Stimulated activated CD4-positive, alpha-beta T cell treated with anti-CD3 and anti-CD28 coated beads, TNF-alpha, amount 100 ng/mL, for 48 hours (primary cell): ENCODE data around the gene MAGEF1.
A peak's percentile ranks its signal among the peaks of the same experiment; 100 is the strongest.

Source experiments
- DNase-seq, 3 donors: peaks; one replicate each; pipeline ENCODE4 v3.0.0-alpha.2; 2020; ENCODE audit warnings: low read depth in 3 of 3

Gene MAGEF1

DNA sequence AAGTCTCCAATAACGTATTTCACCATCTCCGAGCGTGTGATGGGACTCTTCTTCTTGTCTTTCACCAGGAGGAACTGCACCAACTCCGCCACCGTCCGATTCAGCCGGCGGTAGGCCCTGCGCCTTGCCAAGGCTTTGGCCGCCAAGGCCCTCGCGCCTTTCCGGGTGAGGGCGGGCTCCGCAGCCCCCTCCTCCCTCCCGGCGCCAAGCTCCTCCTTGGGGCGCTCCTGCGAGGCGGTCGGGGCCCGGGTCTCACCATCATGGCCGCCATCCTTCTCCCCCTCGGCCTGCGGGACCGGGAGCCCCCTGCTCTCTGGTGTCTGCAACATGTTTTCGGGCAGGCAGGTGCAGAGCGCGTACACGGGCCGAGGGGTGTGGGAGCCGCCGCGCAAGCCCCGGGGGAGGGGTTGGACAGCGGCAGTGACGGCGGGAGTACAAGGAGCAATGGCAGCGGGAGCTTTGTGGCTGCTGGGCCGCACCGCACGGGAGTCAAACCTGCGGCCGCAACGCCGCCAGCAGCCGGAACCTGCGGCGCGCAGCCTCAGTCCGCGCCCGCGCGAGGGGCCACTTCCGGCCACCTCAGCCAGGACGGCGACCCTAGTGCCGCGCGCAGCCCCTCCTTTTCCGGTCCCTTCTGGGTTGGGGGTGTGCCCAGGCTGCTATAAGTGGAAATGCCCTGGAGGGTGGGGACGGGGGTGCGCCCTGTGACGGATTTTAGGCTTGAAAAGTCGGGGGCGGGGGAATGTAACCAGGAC lies at the start of gene MAGEF1:
Gene MAGEF1 (minus strand): TSS at position 572 of the 755 bp plus-strand sequence. CDS start 243 bp downstream, at position 329.
- DNase-seq = peak; percentile 41 to 61 (median 55)

- DNase-seq = no peak
Observed at GRCh38 chr3:184761075-184761841, 49.4 kb upstream of the MAGEF1 start.

GRCh38 chr3:184760337-184761074 lies 48.6 kb upstream of the MAGEF1 start:
- DNase-seq = no peak

DNA sequence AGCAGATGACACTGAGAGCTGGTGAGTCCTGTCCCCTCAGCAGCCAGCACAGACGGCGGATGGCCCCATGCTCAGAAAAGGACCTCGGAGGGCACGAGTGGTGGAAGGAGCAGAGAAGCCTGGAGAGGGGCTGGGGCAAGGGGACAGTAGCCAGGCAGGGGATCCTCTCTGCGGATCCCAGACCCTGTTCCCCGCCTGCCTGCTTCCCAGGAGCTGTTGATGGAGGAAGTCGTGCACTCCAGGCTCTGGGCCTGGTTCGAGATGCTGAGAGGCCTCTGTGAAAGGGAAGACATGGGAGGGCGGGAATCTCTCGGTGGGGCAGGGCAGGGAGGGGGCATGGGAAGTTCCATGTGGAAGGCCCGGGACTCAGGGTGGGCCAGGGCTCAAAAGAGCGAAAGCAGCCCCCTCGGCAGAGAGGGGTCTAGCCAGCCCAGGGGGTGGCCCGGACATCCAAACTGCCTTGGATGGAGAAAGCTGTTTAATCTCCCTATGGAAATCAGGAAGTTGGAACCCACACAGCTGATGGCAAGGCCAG lies 47.9 kb upstream of the MAGEF1 start:
- no peak for DNase-seq

DNA sequence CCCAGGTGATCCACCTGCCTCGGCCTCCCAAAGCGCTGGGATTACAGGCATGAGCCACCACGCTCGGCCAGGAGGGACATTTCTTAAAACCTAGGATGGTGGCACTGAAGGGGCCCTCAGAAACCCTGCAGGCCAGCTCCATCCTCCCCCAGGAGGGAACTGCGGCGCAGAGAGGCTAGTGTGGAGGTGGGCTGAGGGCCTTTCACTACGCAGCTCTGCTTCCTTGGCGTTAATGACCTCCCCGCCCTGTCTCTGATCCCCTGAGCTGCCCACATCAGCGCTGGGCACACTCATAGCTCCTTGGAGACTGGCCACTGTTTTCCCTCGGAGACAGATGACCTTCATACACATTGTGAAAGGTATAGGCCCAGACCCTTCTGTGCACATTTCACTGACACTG lies 46.2 kb upstream of the MAGEF1 start:
- no peak for DNase-seq

DNA sequence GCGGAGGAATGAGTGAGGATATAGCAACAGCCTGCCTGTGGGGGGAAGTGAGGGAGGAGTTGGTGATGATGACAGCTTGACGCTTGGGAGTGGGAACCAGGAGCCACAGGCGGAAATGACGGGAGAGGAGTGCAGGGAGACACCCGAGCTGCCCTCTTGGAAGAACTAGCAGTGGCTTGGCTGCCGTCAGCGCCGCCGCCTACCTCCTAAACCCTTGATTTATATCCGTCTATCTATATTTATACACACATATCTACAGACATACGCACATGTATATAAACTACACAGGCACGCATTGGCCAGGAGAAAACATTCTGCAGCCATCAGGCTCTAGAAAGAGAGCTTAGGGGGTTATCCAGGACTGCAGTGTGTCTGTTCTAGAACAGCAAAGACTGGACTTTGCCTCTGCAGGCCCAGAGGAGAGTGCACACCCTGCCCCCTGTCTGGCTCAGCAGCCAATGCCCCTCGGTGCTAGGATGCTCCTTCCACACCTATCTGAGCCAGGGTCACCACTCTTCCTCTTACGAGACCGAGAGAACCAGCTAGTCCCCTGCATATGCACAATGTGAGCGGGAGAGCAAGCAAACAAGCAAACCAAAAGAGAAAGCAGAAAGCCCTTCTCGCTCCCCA lies 45.3 kb upstream of the MAGEF1 start:
- no peak for DNase-seq

DNA sequence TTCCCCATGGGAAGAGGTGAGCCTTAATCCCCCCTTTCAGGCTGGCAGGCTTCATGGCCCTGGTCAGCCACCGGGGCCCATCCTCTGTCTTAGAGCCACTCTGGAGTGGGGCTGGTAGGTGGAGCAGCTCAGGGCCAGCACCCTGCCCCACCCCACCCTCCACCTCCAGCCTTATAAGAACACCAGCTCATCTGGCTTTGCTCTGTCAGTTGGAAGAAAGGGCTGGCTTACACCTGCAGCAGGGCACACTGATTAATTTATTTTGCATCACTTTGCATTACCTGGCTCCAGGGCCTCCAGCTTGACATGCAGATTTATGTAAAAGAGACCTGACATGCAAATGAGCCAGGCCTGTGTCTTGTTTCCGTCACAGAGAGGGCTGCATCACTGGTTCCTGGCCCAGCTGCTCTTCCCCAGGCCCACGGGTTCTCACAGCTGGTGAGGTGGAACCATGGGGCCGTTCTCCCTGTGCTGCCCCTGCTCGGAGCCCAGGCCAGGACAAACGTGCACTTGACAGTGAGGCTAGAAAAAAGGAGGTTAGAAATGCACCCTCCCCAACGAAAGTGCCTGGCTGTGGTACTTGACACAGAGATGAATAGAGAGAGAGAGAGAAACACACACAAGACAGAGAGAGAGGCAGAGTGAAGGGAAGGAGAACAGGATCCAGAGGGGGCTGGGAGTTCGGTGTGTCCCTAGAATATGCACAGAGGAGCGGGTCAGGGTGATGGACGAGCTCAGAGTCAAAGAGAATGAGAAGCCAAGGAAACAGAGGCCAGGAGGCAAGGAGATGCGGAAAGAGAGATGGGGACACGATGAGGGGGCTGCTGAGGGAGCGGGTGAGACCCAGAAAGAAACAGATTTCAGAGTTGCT lies 44.5 kb upstream of the MAGEF1 start:
- no peak for DNase-seq

- DNase-seq = no peak
Observed at GRCh38 chr3:184755315-184755731, 43.5 kb upstream of the MAGEF1 start.

DNA sequence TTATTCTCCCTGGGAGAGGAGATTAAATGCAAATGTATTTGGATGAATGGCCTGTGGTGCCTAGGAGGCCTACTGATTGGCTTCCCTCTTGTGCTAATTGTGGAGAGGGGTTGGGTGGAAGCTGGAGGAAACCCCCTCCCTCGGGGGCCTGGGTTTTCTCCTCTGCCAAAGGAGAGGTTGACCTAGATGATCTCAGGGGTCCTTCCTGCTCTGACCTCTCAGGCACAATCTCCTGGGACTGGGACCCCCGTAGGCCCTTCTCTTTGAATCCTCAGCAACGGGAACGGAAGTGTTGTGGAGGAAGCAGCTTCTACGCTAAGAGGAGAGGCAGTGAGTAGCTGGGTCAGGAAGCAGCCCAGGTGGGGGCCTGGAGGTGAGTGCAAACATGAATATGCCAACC lies 40.5 kb upstream of the MAGEF1 start:
- DNase-seq = no peak

DNA sequence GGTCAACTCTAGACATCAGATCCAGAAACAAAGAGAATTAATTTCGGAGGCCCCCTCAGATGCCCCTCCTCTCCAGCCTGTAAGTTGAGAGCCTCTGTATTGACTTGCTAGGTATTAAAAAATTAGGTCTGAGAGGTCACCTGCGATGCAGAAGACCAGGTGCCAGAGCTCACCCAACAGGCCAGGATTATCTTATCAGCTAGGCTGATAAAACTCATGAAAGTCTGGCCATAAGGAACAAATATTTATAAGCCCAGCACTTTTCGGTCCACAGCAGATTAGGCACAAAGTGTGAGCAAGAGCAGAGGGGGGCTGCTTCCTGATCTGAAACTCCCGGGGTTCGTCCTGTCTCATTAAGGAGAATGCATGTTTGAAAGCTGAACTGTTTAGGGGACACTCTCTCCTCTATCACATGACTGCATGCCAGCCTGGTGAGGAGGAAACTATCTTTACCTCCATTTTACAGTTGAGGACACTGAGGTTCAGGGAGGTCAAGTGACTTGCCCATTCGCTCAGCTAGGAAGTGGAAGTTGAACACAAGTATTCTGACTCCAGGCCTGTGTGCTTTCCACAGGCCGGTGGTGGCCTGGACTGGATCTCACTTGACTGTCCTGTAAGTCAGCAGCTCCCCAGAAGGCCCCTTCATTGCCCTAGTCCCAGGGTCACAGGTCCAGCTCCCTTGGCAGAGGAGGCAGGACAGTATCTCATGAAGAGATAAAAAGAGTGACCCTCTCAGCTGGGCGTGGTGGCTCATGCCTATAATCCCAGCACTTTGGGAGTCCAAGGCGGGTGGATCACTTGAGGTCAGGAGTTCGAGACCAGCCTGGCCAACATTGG lies 39.6 kb upstream of the MAGEF1 start:
- DNase-seq = no peak

GRCh38 chr3:184750349-184751083 lies 38.7 kb upstream of the MAGEF1 start:
- DNase-seq = no peak

DNA sequence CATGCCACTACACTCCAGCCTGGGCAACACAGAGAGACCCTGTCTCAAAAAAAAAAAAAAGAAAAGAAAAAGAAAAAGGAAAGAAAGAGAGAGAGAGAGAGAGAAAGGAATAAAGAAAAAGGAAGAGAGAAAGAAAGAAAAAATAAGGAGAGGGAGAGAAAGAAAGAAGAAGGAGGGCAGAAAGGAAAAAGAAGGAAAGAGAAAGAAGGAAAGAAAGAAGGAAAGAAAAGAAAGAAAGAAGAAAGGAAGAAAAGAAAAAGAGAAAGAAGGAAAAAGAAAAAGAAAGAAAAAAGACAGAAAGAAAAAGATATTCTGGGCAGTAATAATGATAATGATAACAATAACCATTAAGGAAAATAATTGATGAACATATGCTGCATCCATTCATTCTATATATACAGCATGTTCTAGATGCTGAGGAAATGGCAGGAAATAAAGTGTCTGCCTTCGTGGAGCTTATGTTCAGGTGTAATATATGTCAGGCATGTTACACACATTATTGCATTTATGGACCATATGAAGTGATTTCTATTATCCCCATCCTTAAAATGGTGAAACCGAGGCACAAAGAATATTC lies 37.4 kb upstream of the MAGEF1 start:
- no peak for DNase-seq

- DNase-seq = no peak
Observed at GRCh38 chr3:184748219-184749135, 36.6 kb upstream of the MAGEF1 start.

DNA sequence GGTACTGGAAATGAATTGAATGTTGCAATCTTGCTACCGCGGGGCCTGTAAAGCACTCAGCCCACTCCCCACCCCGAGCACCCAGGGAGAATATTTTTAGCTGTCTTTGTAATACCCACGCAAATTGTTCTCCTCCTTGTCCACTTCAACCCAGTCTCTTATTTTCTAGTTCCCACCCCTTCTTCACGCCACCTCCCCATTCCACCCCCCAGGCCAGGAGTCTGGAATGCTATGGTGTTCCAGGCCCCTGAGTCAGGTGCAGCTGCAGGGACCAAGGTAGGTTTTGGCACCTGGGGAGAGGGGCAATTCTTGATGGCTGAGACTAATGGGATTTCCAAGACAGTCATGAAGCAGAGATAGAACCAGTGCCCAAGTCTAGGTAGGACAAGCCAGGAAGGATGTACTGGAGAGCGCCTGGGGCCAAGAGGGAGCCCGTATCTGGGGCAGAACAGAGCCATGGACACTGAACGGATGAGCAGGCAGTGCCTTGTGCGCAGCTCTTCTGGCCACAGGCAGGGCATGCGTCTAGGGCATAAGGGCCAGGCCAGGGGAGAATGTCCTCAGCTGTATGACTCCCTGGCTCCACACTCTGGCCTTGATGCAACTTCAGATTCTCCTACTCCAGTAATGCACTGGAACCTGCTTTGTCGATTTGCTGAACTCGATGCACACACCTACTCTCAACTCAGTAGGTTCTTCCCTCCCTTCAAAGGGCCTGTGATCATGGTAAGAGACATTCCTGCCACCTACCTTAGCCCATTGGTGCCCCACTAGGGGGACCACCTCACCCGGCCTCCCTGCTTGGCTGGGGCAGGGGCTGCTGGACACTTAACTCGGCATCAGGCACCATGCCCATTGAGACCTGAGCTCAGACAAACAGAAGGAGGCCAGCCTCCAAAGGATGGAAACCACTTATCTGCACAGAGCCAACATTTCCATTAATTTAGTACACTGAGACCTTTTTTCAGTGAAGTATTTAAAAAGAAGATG lies 34.6 kb upstream of the MAGEF1 start:
- DNase-seq = no peak

DNA sequence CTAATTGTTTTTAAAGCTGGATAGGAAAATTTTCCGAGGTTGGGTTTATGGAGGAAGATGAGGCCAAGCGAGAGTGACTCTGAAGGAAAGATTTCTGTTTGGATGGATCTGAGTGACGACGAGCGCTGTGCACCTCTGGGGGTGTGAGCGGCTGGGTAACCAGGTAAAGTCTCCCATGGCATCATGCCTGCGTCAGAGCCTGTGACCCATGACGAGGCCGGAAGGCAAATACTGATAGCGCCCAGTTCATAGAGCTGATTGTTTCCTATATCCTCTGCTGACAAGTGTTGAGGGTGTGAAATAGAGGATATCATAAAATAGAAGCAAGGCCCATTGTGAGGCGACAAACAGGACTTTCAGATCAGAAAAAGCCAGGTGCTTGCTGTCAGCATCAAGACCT lies 33.7 kb upstream of the MAGEF1 start:
- DNase-seq = no peak

DNA sequence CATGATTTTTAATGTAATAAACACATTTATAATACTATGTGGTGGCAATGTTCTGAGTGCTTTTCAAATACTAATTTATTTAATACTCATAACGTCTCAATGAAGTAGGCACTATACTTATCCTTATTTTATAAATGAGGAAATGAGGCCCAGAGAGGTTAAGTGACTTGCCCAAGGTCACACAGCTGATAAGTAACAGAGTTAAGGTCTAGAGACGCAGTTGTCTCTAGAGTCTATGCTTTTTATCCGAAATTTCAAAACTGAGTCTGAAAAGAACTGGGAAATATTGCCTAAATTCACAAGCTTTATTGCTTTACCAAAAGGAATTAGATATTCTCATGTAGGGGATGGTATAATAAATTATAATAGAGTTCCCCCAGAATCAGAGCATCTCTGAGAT lies 31.4 kb upstream of the MAGEF1 start:
- DNase-seq = no peak
